ENCODE results near the gene TNNI3K. TPM values are rescaled to one million over a fixed set of nuclear protein-coding genes. Genes with fewer than 3 reads are reported as not detected.

TNNI3K gene
- total and polyA plus RNA-seq, 9 of the 15 experiments (the other 6 are each of a cell fraction or from before 2014, with no cell fraction given), result 0.21 to 0.53 (median 0.32) TPM; not detected in 5

DNA sequence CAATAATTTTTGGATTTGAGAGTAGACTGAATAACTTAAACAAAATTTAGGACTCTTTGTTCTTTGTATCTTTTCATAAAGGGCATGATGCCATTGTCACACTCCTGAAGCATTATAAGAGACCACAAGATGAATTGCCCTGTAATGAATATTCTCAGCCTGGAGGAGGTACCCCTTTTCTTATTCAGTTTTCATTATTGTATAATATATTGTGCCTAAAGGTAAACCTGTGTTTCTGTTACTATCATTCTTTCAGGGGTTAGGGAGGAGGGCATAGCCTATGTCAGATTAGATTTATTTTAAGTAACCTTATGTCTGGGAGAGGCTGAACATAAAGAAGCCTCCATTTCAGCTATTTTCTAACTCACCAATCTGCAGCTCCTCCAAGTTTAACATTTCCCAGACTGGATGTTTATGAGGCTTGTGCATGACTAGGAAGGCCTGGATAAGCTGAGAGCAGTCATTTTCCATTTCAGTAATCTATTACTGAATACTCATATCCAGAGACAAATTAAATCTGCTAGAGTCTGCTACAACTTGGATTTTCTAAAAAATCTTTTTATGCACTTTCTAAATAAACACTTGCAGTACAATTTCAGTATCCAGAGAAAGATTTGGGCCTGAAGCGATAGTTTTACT lies 132.1 kb downstream of the TNNI3K start (continued):
- TF ChIP-seq, protein P1, sequence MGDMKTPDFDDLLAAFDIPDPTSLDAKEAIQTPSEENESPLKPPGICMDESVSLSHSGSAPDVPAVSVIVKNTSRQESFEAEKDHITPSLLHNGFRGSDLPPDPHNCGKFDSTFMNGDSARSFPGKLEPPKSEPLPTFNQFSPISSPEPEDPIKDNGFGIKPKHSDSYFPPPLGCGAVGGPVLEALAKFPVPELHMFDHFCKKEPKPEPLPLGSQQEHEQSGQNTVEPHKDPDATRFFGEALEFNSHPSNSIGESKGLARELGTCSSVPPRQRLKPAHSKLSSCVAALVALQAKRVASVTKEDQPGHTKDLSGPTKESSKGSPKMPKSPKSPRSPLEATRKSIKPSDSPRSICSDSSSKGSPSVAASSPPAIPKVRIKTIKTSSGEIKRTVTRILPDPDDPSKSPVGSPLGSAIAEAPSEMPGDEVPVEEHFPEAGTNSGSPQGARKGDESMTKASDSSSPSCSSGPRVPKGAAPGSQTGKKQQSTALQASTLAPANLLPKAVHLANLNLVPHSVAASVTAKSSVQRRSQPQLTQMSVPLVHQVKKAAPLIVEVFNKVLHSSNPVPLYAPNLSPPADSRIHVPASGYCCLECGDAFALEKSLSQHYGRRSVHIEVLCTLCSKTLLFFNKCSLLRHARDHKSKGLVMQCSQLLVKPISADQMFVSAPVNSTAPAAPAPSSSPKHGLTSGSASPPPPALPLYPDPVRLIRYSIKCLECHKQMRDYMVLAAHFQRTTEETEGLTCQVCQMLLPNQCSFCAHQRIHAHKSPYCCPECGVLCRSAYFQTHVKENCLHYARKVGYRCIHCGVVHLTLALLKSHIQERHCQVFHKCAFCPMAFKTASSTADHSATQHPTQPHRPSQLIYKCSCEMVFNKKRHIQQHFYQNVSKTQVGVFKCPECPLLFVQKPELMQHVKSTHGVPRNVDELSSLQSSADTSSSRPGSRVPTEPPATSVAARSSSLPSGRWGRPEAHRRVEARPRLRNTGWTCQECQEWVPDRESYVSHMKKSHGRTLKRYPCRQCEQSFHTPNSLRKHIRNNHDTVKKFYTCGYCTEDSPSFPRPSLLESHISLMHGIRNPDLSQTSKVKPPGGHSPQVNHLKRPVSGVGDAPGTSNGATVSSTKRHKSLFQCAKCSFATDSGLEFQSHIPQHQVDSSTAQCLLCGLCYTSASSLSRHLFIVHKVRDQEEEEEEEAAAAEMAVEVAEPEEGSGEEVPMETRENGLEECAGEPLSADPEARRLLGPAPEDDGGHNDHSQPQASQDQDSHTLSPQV (IDR thresholded peaks at IDR 0.05), result no peak
- no peak for TF ChIP-seq MTF1 (CRISPR knock-in tag; IDR thresholded peaks at IDR 0.05; ENCODE audit: borderline replicate concordance)

DNA sequence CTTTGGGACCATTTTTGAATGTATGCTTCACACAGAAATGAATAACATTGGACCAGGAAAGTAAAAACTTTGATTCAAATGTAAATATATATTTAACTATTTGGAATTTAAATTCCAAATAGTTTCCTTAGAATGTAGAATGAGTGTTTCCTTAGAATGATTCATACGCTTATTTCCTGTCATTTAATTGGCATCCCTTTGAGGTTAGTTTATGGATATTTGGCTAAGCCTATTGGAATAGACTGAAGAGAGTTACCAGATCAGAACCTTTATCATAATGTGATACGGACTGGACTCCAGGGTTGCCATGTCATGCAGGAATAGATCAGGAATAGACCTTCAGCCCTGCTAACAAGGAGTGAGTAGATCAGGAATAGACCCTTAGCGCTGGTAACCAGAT lies 133.1 kb downstream of the TNNI3K start:
- no peak for DNase-seq (ENCODE audit: extremely low read depth in 1 of 4, low spot score in 3 of 4)
- Histone ChIP-seq H3K27me3 (ENCODE audit: control insufficient read depth in 2 of 2, insufficient read depth in 2 of 2, low read length in 2 of 2) (no peaks in the 10 kb centered on the region), H3K27ac (ENCODE audit: extremely low read depth, low read depth, low read length) (no peak overlapping the region), H4K20me1 (replicated peaks; ENCODE audit: control insufficient read depth, insufficient read depth, low read length) (no peaks in the 10 kb centered on the region), H3K79me2 (ENCODE audit: control insufficient read depth, insufficient read depth, low read length) (no peaks in the 10 kb centered on the region), H3K9me1 (ENCODE audit: control insufficient read depth, insufficient read depth, low read length) (no peaks in the 10 kb centered on the region), H3K36me3 (ENCODE audit: control insufficient read depth, insufficient read depth, low read length) (no peaks in the 10 kb centered on the region), H2AFZ (ENCODE audit: low read depth, low read length) (no peak overlapping the region), H3K4me1 (replicated peaks in 1 of 2; ENCODE audit: control insufficient read depth in 2 of 2, insufficient read depth in 2 of 2, low read length in 2 of 2) (no peaks in the 10 kb centered on the region), H3K9me3 (replicated peaks; ENCODE audit: control insufficient read depth, insufficient read depth, low read depth, low read length) (no peaks in the 10 kb centered on the region; the same call in 1 of the 2 replicates), H3K4me3 (no peak overlapping the region), H3K4me2 (ENCODE audit: insufficient read depth, low read length) (no peak overlapping the region), H3K9ac (ENCODE audit: insufficient read depth in 1 of 2, low read depth in 2 of 2, low read length in 2 of 2) (no peak overlapping the region)
- ChIA-PET POLR2A (no interaction called here), CTCF (ENCODE audit: low intra/inter-chr PET ratio) (no interaction called here)
- 14% methylated on average over 3 of the region's 3 CpGs for WGBS (ENCODE audit: insufficient coverage, low coverage, missing lambda C conversion rate)
- in situ Hi-C loops (cut with MboI) (no loop called here), intact Hi-C loops (cut with micrococcal nuclease) (no loop called here)
- FAIRE-seq, result no peak
- ATAC-seq, result no peak
- BruUV-seq (replicated peaks), result no TSS peak
- no peak for TF ChIP-seq FIP1L1 (IDR thresholded peaks at IDR 0.05; ENCODE audit: low read depth, low read length, poor library complexity, severe bottlenecking)
- no peak for TF ChIP-seq NFYB (IDR thresholded peaks at IDR 0.05; ENCODE audit: extremely low read depth, insufficient read length)
- no peak for TF ChIP-seq ZNF551 (CRISPR knock-in tag; IDR thresholded peaks at IDR 0.05)
- TF ChIP-seq, protein P2, sequence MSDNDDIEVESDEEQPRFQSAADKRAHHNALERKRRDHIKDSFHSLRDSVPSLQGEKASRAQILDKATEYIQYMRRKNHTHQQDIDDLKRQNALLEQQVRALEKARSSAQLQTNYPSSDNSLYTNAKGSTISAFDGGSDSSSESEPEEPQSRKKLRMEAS (CRISPR knock-in tag; IDR thresholded peaks at IDR 0.05), result no peak
- no peak for TF ChIP-seq MAFF (IDR thresholded peaks at IDR 0.05; ENCODE audit: low read length)
- no peak for TF ChIP-seq ZNF165 (CRISPR knock-in tag; IDR thresholded peaks at IDR 0.05; ENCODE audit: borderline replicate concordance)
- TF ChIP-seq, protein P3, sequence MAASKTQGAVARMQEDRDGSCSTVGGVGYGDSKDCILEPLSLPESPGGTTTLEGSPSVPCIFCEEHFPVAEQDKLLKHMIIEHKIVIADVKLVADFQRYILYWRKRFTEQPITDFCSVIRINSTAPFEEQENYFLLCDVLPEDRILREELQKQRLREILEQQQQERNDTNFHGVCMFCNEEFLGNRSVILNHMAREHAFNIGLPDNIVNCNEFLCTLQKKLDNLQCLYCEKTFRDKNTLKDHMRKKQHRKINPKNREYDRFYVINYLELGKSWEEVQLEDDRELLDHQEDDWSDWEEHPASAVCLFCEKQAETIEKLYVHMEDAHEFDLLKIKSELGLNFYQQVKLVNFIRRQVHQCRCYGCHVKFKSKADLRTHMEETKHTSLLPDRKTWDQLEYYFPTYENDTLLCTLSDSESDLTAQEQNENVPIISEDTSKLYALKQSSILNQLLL (CRISPR knock-in tag; IDR thresholded peaks at IDR 0.05; ENCODE audit: borderline replicate concordance), result no peak
- no peak for TF ChIP-seq ASH1L (IDR thresholded peaks at IDR 0.05; ENCODE audit: borderline replicate concordance, low read depth, partially characterized antibody)
- TF ChIP-seq ZNF766 (CRISPR knock-in tag; conservative IDR thresholded peaks at IDR 0.05), result no peak
- no peak for TF ChIP-seq EGR1 (conservative IDR thresholded peaks at IDR 0.05)
- TF ChIP-seq, protein P4, sequence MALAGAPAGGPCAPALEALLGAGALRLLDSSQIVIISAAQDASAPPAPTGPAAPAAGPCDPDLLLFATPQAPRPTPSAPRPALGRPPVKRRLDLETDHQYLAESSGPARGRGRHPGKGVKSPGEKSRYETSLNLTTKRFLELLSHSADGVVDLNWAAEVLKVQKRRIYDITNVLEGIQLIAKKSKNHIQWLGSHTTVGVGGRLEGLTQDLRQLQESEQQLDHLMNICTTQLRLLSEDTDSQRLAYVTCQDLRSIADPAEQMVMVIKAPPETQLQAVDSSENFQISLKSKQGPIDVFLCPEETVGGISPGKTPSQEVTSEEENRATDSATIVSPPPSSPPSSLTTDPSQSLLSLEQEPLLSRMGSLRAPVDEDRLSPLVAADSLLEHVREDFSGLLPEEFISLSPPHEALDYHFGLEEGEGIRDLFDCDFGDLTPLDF (CRISPR knock-in tag; IDR thresholded peaks at IDR 0.05), result no peak

Measured in K562 (cell line).